Skeletal muscle tissue (tissue), 4 donors: ENCODE data around the gene UQCC2. TPM values are rescaled to one million over a fixed set of nuclear protein-coding genes. Genes with fewer than 3 reads are reported as not detected.

Experiments
- H3K27ac ChIP-seq: one replicate; pipeline ENCODE4 v1.7.0; 2013; ENCODE audit warnings: mild to moderate bottlenecking, low read depth, low read length, inconsistent platforms
- H3K27me3 ChIP-seq, 3 donors: one replicate each; pipeline ENCODE4 v1.7.0; 2013; ENCODE audit warnings: low read length in 3 of 3; ENCODE audit not compliant: control insufficient read depth in 3 of 3, insufficient read depth in 3 of 3
- H3K36me3 ChIP-seq, 3 donors: one replicate each; pipeline ENCODE4 v1.7.0; 2013; ENCODE audit warnings: low read length in 3 of 3; ENCODE audit not compliant: control insufficient read depth in 3 of 3, insufficient read depth in 3 of 3
- H3K4me1 ChIP-seq, 3 donors: one replicate each; pipeline ENCODE4 v1.7.0; 2013; ENCODE audit warnings: low read length in 3 of 3, mild to moderate bottlenecking in 3 of 3; ENCODE audit not compliant: control insufficient read depth in 3 of 3, insufficient read depth in 3 of 3
- H3K4me3 ChIP-seq, 3 donors: one replicate each; pipeline ENCODE4 v1.7.0; 2013; ENCODE audit warnings: low read length in 3 of 3
- H3K9ac ChIP-seq, 3 donors: one replicate each; pipeline ENCODE4 v1.7.0; 2013; ENCODE audit warnings: low read length in 3 of 3, mild to moderate bottlenecking in 3 of 3, moderate library complexity in 2 of 3, low read depth in 1 of 3
- H3K9me3 ChIP-seq, 3 donors: one replicate each; pipeline ENCODE4 v1.7.0; 2013; ENCODE audit warnings: low read length in 3 of 3; ENCODE audit not compliant: control insufficient read depth in 3 of 3
- total RNA-seq: library from RNA; depleted of rRNA; stranded (reverse); fragments of >200 nt; gene quantifications from one replicate; pipeline ENCODE4 v1.2.3, GENCODE V29; 2014
- donor health status: Osteomylitis.

Gene UQCC2
- total RNA-seq, 1 donor from 2014 or later: 26.1 TPM

GRCh38 chr6:33700391-33701050 is 11.0 kb downstream of the UQCC2 start:
- Histone ChIP-seq H3K9me3 (no peaks in the 10 kb centered on the region), H3K27me3 (no peaks in the 10 kb centered on the region), H3K4me3 (no peak overlapping the region), H3K36me3 (peaks cover 8 to 14% (median 11%) of the 10 kb centered on the region in 3 donors), H3K9ac (peak overlapping the region in 2 of 3 donors; percentile 1 to 13), H3K27ac (no peak overlapping the region), H3K4me1 (peaks cover 28 to 46% (median 34%) of the 10 kb centered on the region in 3 donors)

DNA sequence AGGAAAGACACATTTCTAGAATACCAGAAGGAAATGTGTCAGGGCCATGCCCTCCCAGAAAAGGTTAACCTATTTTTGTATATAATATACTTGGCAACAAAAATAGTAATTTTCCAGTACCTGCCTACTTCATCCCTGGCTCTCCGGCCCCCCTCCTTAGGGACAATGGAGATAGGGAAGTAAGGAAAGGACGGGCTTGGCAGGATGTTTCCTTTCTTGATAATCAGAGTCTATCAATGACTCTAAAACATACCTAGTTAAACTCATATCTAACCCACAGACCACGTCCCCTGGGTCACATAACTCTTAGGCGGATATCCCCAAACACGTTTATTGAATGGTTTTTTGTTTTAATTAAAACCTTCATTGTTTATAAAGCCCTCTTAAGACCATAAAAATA is 11.8 kb downstream of the UQCC2 start:
- H3K27ac ChIP-seq: no peak overlapping the region
- H3K9me3 ChIP-seq: no peaks in the 10 kb centered on the region
- H3K27me3 ChIP-seq: no peaks in the 10 kb centered on the region
- H3K4me1 ChIP-seq: peaks cover 36 to 54% (median 41%) of the 10 kb centered on the region in 3 donors
- H3K4me3 ChIP-seq: no peak overlapping the region
- peaks cover 11 to 14% (median 13%) of the 10 kb centered on the region in 3 donors for H3K36me3 ChIP-seq
- H3K9ac ChIP-seq: peak overlapping the region in 1 of 3 donors; percentile 13

- H3K27me3 ChIP-seq: no peaks in the 10 kb centered on the region
- peaks cover 42 to 60% (median 48%) of the 10 kb centered on the region in 3 donors for H3K4me1 ChIP-seq
- H3K27ac ChIP-seq: no peak overlapping the region
- peak overlapping the region in 1 of 3 donors; percentile 51 for H3K9ac ChIP-seq
- H3K4me3 ChIP-seq: no peak overlapping the region
- peaks cover 11 to 14% (median 13%) of the 10 kb centered on the region in 3 donors for H3K36me3 ChIP-seq
- H3K9me3 ChIP-seq: no peaks in the 10 kb centered on the region
Measured at GRCh38 chr6:33699131-33699530, 12.4 kb downstream of the UQCC2 start.

DNA sequence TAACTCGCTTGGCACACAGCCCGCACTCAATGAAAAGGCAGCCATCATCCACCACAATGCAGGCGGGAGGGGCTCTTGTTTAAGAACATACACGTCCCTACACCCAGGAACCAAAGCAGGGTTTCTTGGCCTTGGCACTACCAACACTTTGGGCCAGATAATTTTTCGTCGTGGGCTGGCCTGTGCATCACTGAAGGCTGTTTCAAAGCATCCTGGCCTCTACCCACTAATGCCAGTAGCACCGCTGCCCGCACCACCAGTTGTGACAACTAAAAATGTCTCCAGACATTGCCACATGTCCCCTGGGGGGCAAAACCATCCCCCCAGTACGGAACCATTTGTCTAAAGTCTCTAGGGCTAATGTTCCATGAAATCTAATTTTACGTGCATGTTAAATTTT is 13.0 kb downstream of the UQCC2 start:
- Histone ChIP-seq H3K36me3 (peaks cover 11 to 14% (median 13%) of the 10 kb centered on the region in 3 donors), H3K4me1 (peaks cover 48 to 66% (median 54%) of the 10 kb centered on the region in 3 donors)

DNA sequence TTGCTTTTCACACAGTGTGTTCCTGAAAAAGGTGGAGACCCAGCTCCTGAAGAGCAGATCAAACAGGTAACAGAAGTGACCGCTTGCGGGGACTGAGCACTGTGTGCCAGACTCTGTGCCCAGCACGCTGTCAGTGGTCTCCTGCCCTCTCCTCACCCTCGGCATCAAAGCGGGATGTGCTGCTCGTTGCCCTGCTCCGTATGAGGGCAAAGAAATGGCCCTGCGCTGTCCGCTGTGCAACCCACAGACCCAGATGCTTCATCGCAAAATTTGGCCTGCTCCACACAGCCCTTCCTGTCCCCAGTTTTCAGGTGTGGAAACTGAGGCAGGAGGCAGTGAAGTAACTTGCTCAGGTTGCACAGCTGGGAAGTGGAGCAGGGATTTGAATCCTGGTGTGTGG is 13.7 kb downstream of the UQCC2 start:
- H3K27me3 ChIP-seq: no peaks in the 10 kb centered on the region
- H3K4me3 ChIP-seq: no peak overlapping the region
- H3K27ac ChIP-seq: no peak overlapping the region
- H3K4me1 ChIP-seq: peaks cover 55 to 73% (median 60%) of the 10 kb centered on the region in 3 donors
- no peak overlapping the region for H3K9ac ChIP-seq
- peaks cover 11 to 14% (median 13%) of the 10 kb centered on the region in 3 donors for H3K36me3 ChIP-seq
- H3K9me3 ChIP-seq: no peaks in the 10 kb centered on the region

More for the DNA sequence above, 13.0 kb downstream of the UQCC2 start:
- Histone ChIP-seq H3K9me3 (no peaks in the 10 kb centered on the region), H3K27ac (no peak overlapping the region), H3K9ac (no peak overlapping the region), H3K4me3 (no peak overlapping the region), H3K27me3 (no peaks in the 10 kb centered on the region)

GRCh38 chr6:33696548-33697518 is 14.7 kb downstream of the UQCC2 start:
- Histone ChIP-seq H3K27me3 (no peaks in the 10 kb centered on the region), H3K4me1 (peaks cover 65 to 83% (median 71%) of the 10 kb centered on the region in 3 donors), H3K9ac (peak overlapping the region in 2 of 3 donors; percentile 66 to 68), H3K27ac (no peak overlapping the region), H3K9me3 (no peaks in the 10 kb centered on the region), H3K4me3 (peak overlapping the region in 1 of 3 donors; percentile 13), H3K36me3 (peaks cover 11 to 19% (median 13%) of the 10 kb centered on the region in 3 donors)

DNA sequence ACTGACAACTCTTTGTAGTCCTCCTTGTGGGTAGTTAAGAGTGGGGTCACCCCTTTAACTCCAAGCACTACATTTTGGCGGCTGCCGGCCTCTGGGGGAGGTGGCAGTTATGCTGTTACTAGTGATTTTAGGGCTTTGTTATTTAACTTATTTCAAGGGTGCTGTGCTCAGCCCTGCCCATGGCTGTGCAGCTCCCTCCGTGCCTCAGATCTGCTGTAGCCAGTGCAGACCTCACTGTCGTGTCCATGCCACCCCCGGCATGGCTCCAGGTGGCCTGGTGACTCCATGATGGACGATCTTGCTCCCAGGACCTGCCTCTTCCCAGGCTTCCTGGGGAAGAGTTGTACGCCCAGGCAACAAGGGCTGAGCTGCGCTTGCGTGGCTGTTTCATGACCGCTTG is 15.4 kb downstream of the UQCC2 start:
- no peak overlapping the region for H3K27ac ChIP-seq
- H3K27me3 ChIP-seq: no peaks in the 10 kb centered on the region
- H3K9ac ChIP-seq: peak overlapping the region in 1 of 3 donors; percentile 68
- no peaks in the 10 kb centered on the region for H3K9me3 ChIP-seq
- H3K4me3 ChIP-seq: no peak overlapping the region
- peaks cover 72 to 91% (median 78%) of the 10 kb centered on the region in 3 donors for H3K4me1 ChIP-seq
- H3K36me3 ChIP-seq: peaks cover 11 to 26% (median 16%) of the 10 kb centered on the region in 3 donors

- Histone ChIP-seq H3K27me3 (no peaks in the 10 kb centered on the region), H3K9ac (peak overlapping the region in 1 of 3 donors; percentile 40), H3K36me3 (peaks cover 11 to 27% (median 21%) of the 10 kb centered on the region in 3 donors), H3K4me3 (no peak overlapping the region), H3K4me1 (peaks cover 73 to 89% (median 78%) of the 10 kb centered on the region in 3 donors), H3K9me3 (no peaks in the 10 kb centered on the region), H3K27ac (no peak overlapping the region)
Measured at GRCh38 chr6:33695451-33695887, 16.0 kb downstream of the UQCC2 start.

- Histone ChIP-seq H3K4me3 (no peak overlapping the region), H3K27ac (peak overlapping the region; percentile 70), H3K4me1 (peaks cover 69 to 84% (median 76%) of the 10 kb centered on the region in 3 donors), H3K9ac (peak overlapping the region in 1 of 3 donors; percentile 40), H3K9me3 (no peaks in the 10 kb centered on the region), H3K36me3 (peaks cover 11 to 27% (median 21%) of the 10 kb centered on the region in 3 donors), H3K27me3 (no peaks in the 10 kb centered on the region)
Measured at GRCh38 chr6:33694977-33695376, 16.5 kb downstream of the UQCC2 start.
